PC-3 (cell line): ENCODE results near the gene MYL1. TPM values are rescaled to one million over a fixed set of nuclear protein-coding genes. Genes with fewer than 3 reads are reported as not detected.

Source experiments
- ATAC-seq: fragments of 200-7000 bp; cut with Tn5 transposase; 2 replicates; pipeline ENCODE4 v1.9.1; 2020; ENCODE audit warnings: mild to moderate bottlenecking, moderate library complexity
- Bru-seq: library from RNA; stranded (reverse); fragments of 400-500 nt; gene quantifications from one replicate; lab custom pipeline; 2021; lab: Mats Ljungman, UMichigan
- BruChase-seq, 2 experiments: library from RNA; stranded (reverse); fragments of 400-500 nt; gene quantifications; one replicate each; lab custom pipeline; 2021; lab: Mats Ljungman, UMichigan
- BruUV-seq: library from RNA; stranded (reverse); fragments of 400-500 nt; replicated peaks from 2 replicates; lab custom pipeline; 2021; lab: Mats Ljungman, UMichigan
- CTCF ChIA-PET: fragments of 300-600 bp; sonication (Branson Sonifier 250); formaldehyde crosslinking; loops from one replicate; lab custom pipeline; 2022; ENCODE audit warnings: antibody characterized with exemption; lab: Charles Lee
- POLR2A ChIA-PET: fragments of 300-600 bp; sonication (Branson Sonifier 250); formaldehyde crosslinking; loops from one replicate; lab custom pipeline; 2022; ENCODE audit warnings: antibody characterized with exemption; ENCODE audit not compliant: unreplicated experiment; lab: Charles Lee
- DNase-seq: peaks from one replicate; pipeline ENCODE4 v3.0.0-alpha.2; 2015
- H2AFZ ChIP-seq: fragments of 300-600 bp; sonication (generic); 2 replicates; pipeline ENCODE4 v1.6.0; 2016; ENCODE audit warnings: antibody characterized with exemption, low read length
- H3F3A ChIP-seq: fragments of 300-600 bp; sonication (generic); one replicate; pipeline ENCODE4 v1.6.0; 2017; ENCODE audit warnings: antibody characterized with exemption, low read length, control low read depth, mild to moderate bottlenecking; ENCODE audit not compliant: unreplicated experiment
- H3K27ac ChIP-seq: fragments of 300-600 bp; sonication (generic); 2 replicates; pipeline ENCODE4 v1.5.1; 2016; ENCODE audit warnings: mild to moderate bottlenecking, low read length
- H3K27me3 ChIP-seq: fragments of 300-600 bp; sonication (generic); 2 replicates; pipeline ENCODE4 v1.6.1; 2016; ENCODE audit warnings: low read length, mixed read lengths
- H3K36me3 ChIP-seq: fragments of 300-600 bp; sonication (generic); 2 replicates; pipeline ENCODE4 v1.6.1; 2016; ENCODE audit warnings: low read depth, mixed run types, low read length, mixed read lengths
- H3K4me1 ChIP-seq: fragments of 300-600 bp; sonication (generic); 2 replicates; pipeline ENCODE4 v1.5.1; 2016; ENCODE audit warnings: low read length; ENCODE audit not compliant: insufficient read depth
- H3K4me2 ChIP-seq: fragments of 300-600 bp; sonication (generic); 2 replicates; pipeline ENCODE4 v1.6.0; 2016; ENCODE audit warnings: low read length
- H3K4me3 ChIP-seq: fragments of 300-600 bp; sonication (generic); 2 replicates; pipeline ENCODE4 v1.5.1; 2016; ENCODE audit warnings: mild to moderate bottlenecking, low read length, mixed read lengths
- H3K79me2 ChIP-seq: fragments of 300-600 bp; sonication (generic); 2 replicates; pipeline ENCODE4 v1.6.1; 2017; ENCODE audit warnings: low read length, mixed read lengths
- H3K9ac ChIP-seq: fragments of 300-600 bp; sonication (generic); 2 replicates; pipeline ENCODE4 v1.6.0; 2016; ENCODE audit warnings: mild to moderate bottlenecking, low read length
- H3K9me2 ChIP-seq: fragments of 300-600 bp; sonication (generic); replicated peaks from 2 replicates; pipeline ENCODE4 v1.6.1; 2016; ENCODE audit warnings: mixed run types, low read length, mixed read lengths
- H3K9me3 ChIP-seq: fragments of 300-600 bp; sonication (generic); 2 replicates; pipeline ENCODE4 v1.6.1; 2016; ENCODE audit warnings: low read length, mixed read lengths
- H4K20me1 ChIP-seq: fragments of 300-600 bp; sonication (generic); 2 replicates; pipeline ENCODE4 v1.6.1; 2016; ENCODE audit warnings: low read length, mixed read lengths
- CTCF ChIP-seq: fragments of 300-600 bp; sonication (generic); conservative IDR thresholded peaks from 2 replicates; pipeline ENCODE4 v1.5.1; 2017; ENCODE audit warnings: antibody characterized with exemption, low read depth, mild to moderate bottlenecking, low read length
- EZH2 ChIP-seq: fragments of 300-600 bp; sonication (generic); IDR thresholded peaks from one replicate; pipeline ENCODE4 v1.6.1; 2017; ENCODE audit warnings: antibody characterized with exemption, mild to moderate bottlenecking, low read length; ENCODE audit not compliant: unreplicated experiment
- EZH2phosphoT487 ChIP-seq: fragments of 300-600 bp; sonication (generic); IDR thresholded peaks from 2 replicates; pipeline ENCODE4 v1.6.1; 2018; ENCODE audit warnings: mild to moderate bottlenecking, antibody characterized with exemption, low read length, borderline replicate concordance
- intact Hi-C: fragments of 100-400 bp; cut with micrococcal nuclease; formaldehyde crosslinking; loops from 2 replicates; pipeline ENCODE4 v1.9.0; 2023
- long read RNA-seq: library from polyadenylated mRNA; unstranded; transcript quantifications from one replicate; pipeline ENCODE4 v2.0.0, GENCODE V29; 2021; ENCODE audit not compliant: unreplicated experiment
- total RNA-seq: library from RNA; depleted of rRNA; stranded (reverse); fragments of >200 nt; gene quantifications from 2 replicates; pipeline ENCODE4 v1.2.3, GENCODE V29; 2014; rRNA removed

The MYL1 gene
- total RNA-seq (not detected in 2 replicates), Bru-seq, nascent RNA (not detected), BruChase-seq, experiment 1, labeled RNA remaining after a 6-hour chase (not detected), BruChase-seq, experiment 2, labeled RNA remaining after a 2-hour chase (not detected)
- long read RNA-seq, result 0 reads

- no peak within 1 kb of the TSS for H3K27ac ChIP-seq
- no peak for ATAC-seq
Observed at GRCh38 chr2:210315015-210315788, at the start of gene MYL1. Gene MYL1 (minus strand): TSS chr2:210315174. CDS start chr2:210315042, 132 bp downstream.

GRCh38 chr2:210363876-210364275, 48.9 kb upstream of the MYL1 start:
- no TSS peak for BruUV-seq

More at GRCh38 chr2:210315015-210315788, at the start of gene MYL1:
- Histone ChIP-seq H3K4me3 (no peak within 1 kb of the TSS), H3K9me2 (no peaks in the 10 kb centered on the region), H3K36me3 (no peaks in the 10 kb centered on the region), H3K27me3 (peaks cover 34% of the 10 kb centered on the region), H3K4me2 (no peak within 1 kb of the TSS), H3K9ac (no peak within 1 kb of the TSS), H4K20me1 (no peaks in the 10 kb centered on the region), H3F3A (no peaks in the 10 kb centered on the region), H3K79me2 (no peaks in the 10 kb centered on the region), H3K4me1 (no peaks in the 10 kb centered on the region), H2AFZ (no peak within 1 kb of the TSS), H3K9me3 (no peaks in the 10 kb centered on the region)
- no TSS peak for BruUV-seq
- no peak for TF ChIP-seq EZH2phosphoT487
- TF ChIP-seq CTCF, result no peak
- TF ChIP-seq EZH2, result no peak
- intact Hi-C loops, result no loop called here
- no peak for DNase-seq
- ChIA-PET CTCF (interaction anchor here (0.5 kb wide), 1 partner anchor 902 kb away, joined by 4 read pairs; no protein-coding TSS in a partner anchor), POLR2A (no interaction called here)

More at GRCh38 chr2:210363876-210364275, 48.9 kb upstream of the MYL1 start:
- Histone ChIP-seq H3K4me2 (no peak overlapping the region), H3K9me2 (no peaks in the 10 kb centered on the region), H3K27ac (no peak overlapping the region), H2AFZ (no peak overlapping the region), H3K4me3 (no peak overlapping the region), H3K27me3 (no peaks in the 10 kb centered on the region), H3K4me1 (no peaks in the 10 kb centered on the region), H3K36me3 (no peaks in the 10 kb centered on the region), H3K9me3 (no peaks in the 10 kb centered on the region), H3F3A (no peaks in the 10 kb centered on the region), H3K9ac (no peak overlapping the region), H4K20me1 (no peaks in the 10 kb centered on the region), H3K79me2 (no peaks in the 10 kb centered on the region)
- intact Hi-C loops, result no loop called here
- ATAC-seq (no peak), DNase-seq (no peak)
- ChIA-PET POLR2A (no interaction called here), CTCF (no interaction called here)
- TF ChIP-seq EZH2, result no peak
- TF ChIP-seq EZH2phosphoT487, result no peak
- no peak for TF ChIP-seq CTCF
